ENCODE measurements around the gene GOLGA7B. TPM values are rescaled to one million over a fixed set of nuclear protein-coding genes. Genes with fewer than 3 reads are reported as not detected.

GOLGA7B gene
- total RNA-seq, 1 donor from 2014 or later, result 0.30 TPM

- no peaks in the 10 kb centered on the region for H3K36me3 Mint-ChIP-seq (ENCODE audit: low read depth)
- H3K27ac Mint-ChIP-seq (ENCODE audit: unreplicated experiment), result no peak overlapping the region
- H3K27me3 Mint-ChIP-seq (ENCODE audit: low read depth), result peaks cover 37% of the 10 kb centered on the region
- no peaks in the 10 kb centered on the region for H3K4me1 Mint-ChIP-seq
- no peaks in the 10 kb centered on the region for H3K9me3 Mint-ChIP-seq
- no peak for DNase-seq (ENCODE audit: low read depth, low spot score)
- no peak overlapping the region for H3K4me3 Mint-ChIP-seq
- TF ChIP-seq CTCF (conservative IDR thresholded peaks at IDR 0.05), result no peak
Measured at GRCh38 chr10:97868134-97868685, 18.6 kb downstream of the GOLGA7B start.

- Mint-ChIP-seq H3K4me3 (no peak overlapping the region), H3K9me3 (no peaks in the 10 kb centered on the region), H3K4me1 (no peaks in the 10 kb centered on the region), H3K27me3 (ENCODE audit: low read depth) (peaks cover 46% of the 10 kb centered on the region), H3K27ac (ENCODE audit: unreplicated experiment) (no peak overlapping the region), H3K36me3 (ENCODE audit: low read depth) (no peaks in the 10 kb centered on the region)
- TF ChIP-seq CTCF (conservative IDR thresholded peaks at IDR 0.05), result peak; percentile 71
- DNase-seq (ENCODE audit: low read depth, low spot score), result peak; percentile 52
Measured at GRCh38 chr10:97869091-97870042, 19.7 kb downstream of the GOLGA7B start.

GRCh38 chr10:97870990-97871389 lies 21.3 kb downstream of the GOLGA7B start:
- Mint-ChIP-seq H3K36me3 (ENCODE audit: low read depth) (no peaks in the 10 kb centered on the region), H3K9me3 (no peaks in the 10 kb centered on the region), H3K4me3 (no peak overlapping the region), H3K4me1 (no peaks in the 10 kb centered on the region), H3K27ac (ENCODE audit: unreplicated experiment) (no peak overlapping the region), H3K27me3 (ENCODE audit: low read depth) (peaks cover 51% of the 10 kb centered on the region)
- DNase-seq (ENCODE audit: low read depth, low spot score), result no peak
- no peak for TF ChIP-seq CTCF (conservative IDR thresholded peaks at IDR 0.05)

GRCh38 chr10:97873569-97873968 lies 23.9 kb downstream of the GOLGA7B start:
- Mint-ChIP-seq H3K4me1 (no peaks in the 10 kb centered on the region), H3K9me3 (no peaks in the 10 kb centered on the region), H3K4me3 (no peak overlapping the region), H3K27ac (ENCODE audit: unreplicated experiment) (no peak overlapping the region), H3K36me3 (ENCODE audit: low read depth) (no peaks in the 10 kb centered on the region), H3K27me3 (ENCODE audit: low read depth) (peaks cover 58% of the 10 kb centered on the region)
- no peak for DNase-seq (ENCODE audit: low read depth, low spot score)
- no peak for TF ChIP-seq CTCF (conservative IDR thresholded peaks at IDR 0.05)

GRCh38 chr10:97874332-97874731 lies 24.7 kb downstream of the GOLGA7B start:
- Mint-ChIP-seq H3K4me1 (no peaks in the 10 kb centered on the region), H3K27ac (ENCODE audit: unreplicated experiment) (no peak overlapping the region), H3K27me3 (ENCODE audit: low read depth) (peaks cover 56% of the 10 kb centered on the region), H3K36me3 (ENCODE audit: low read depth) (no peaks in the 10 kb centered on the region), H3K9me3 (no peaks in the 10 kb centered on the region), H3K4me3 (no peak overlapping the region)
- TF ChIP-seq CTCF (conservative IDR thresholded peaks at IDR 0.05), result no peak
- DNase-seq (ENCODE audit: low read depth, low spot score), result no peak

Data from neural crest cell (in vitro differentiated cells).